HG02970 (cell line): ENCODE data around the gene ZDHHC14.
"Not testable (repeated sequence)": the region's sequence is repeated elsewhere in the genome, so short reads cannot be mapped to it uniquely, and the experiment has no call there.

ENCODE experiments used
- ATAC-seq: cut with Tn5 transposase; IDR thresholded peaks from one replicate; pipeline ENCODE4 v1.9.1; 2021; ENCODE audit warnings: mild to moderate bottlenecking, moderate library complexity, moderate number of reproducible peaks; ENCODE audit not compliant: unreplicated experiment, low FRiP score

ZDHHC14 gene

GRCh38 chr6:157558487-157559200, 177.7 kb downstream of the ZDHHC14 start:
- no peak for ATAC-seq

- ATAC-seq: no peak
Measured at GRCh38 chr6:157559201-157559756, 178.3 kb downstream of the ZDHHC14 start.

GRCh38 chr6:157560063-157560462, 179.1 kb downstream of the ZDHHC14 start:
- ATAC-seq: not testable (repeated sequence)

GRCh38 chr6:157560691-157561413, 179.9 kb downstream of the ZDHHC14 start:
- no peak for ATAC-seq

GRCh38 chr6:157561414-157561790, 180.4 kb downstream of the ZDHHC14 start:
- ATAC-seq: peak; percentile 28

GRCh38 chr6:157561929-157562810, 181.2 kb downstream of the ZDHHC14 start:
- ATAC-seq: peak; percentile 27

GRCh38 chr6:157562997-157563396, 182.0 kb downstream of the ZDHHC14 start:
- no peak for ATAC-seq

GRCh38 chr6:157563611-157564284, 182.8 kb downstream of the ZDHHC14 start:
- ATAC-seq: peak; percentile 59

- ATAC-seq: no peak
Measured at GRCh38 chr6:157568702-157569101, 187.7 kb downstream of the ZDHHC14 start.

- ATAC-seq: no peak
Measured at GRCh38 chr6:157569543-157569942, 188.6 kb downstream of the ZDHHC14 start.

- no peak for ATAC-seq
Measured at GRCh38 chr6:157570104-157570503, 189.1 kb downstream of the ZDHHC14 start.

- ATAC-seq: no peak
Measured at GRCh38 chr6:157570752-157571151, 189.8 kb downstream of the ZDHHC14 start.

- no peak for ATAC-seq
Measured at GRCh38 chr6:157571269-157571668, 190.3 kb downstream of the ZDHHC14 start.

GRCh38 chr6:157571950-157572349, 191.0 kb downstream of the ZDHHC14 start:
- no peak for ATAC-seq

- ATAC-seq: no peak
Measured at GRCh38 chr6:157574851-157575424, 193.9 kb downstream of the ZDHHC14 start.

- no peak for ATAC-seq
Measured at GRCh38 chr6:157575436-157576145, 194.6 kb downstream of the ZDHHC14 start.

- not testable (repeated sequence) for ATAC-seq
Measured at GRCh38 chr6:157576991-157577390, 196.0 kb downstream of the ZDHHC14 start.

- not testable (repeated sequence) for ATAC-seq
Measured at GRCh38 chr6:157578527-157578926, 197.5 kb downstream of the ZDHHC14 start.

GRCh38 chr6:157579467-157580031, 198.6 kb downstream of the ZDHHC14 start:
- no peak for ATAC-seq
